HepG2 (cell line): ENCODE data around the gene MLST8. TPM values are rescaled to one million over a fixed set of nuclear protein-coding genes. Genes with fewer than 3 reads are reported as not detected.

Source experiments
- ATAC-seq: fragments of 200-7000 bp; cut with Tn5 transposase; 3 replicates; pipeline ENCODE4 v1.9.1; 2020; ENCODE audit warnings: mild to moderate bottlenecking, moderate library complexity
- BruUV-seq: library from RNA; stranded (reverse); fragments of 400-500 nt; replicated peaks from 2 replicates; lab custom pipeline; 2021; lab: Mats Ljungman, UMichigan
- CTCF ChIA-PET: fragments of 300-600 bp; formaldehyde crosslinking; extraction: SDS; loops from one replicate; lab custom pipeline; 2021; ENCODE audit warnings: low total read pairs, inconsistent platforms, low intra/inter-chr PET ratio; lab: Yijun Ruan, JAX
- POLR2A ChIA-PET: fragments of 350-600 bp; sonication (Branson Sonifier 250); formaldehyde crosslinking; loops from one replicate; lab custom pipeline; 2020; ENCODE audit warnings: antibody characterized with exemption, inconsistent platforms; lab: Yijun Ruan, JAX
- DNase-seq: peaks from one replicate; pipeline ENCODE4 v3.0.0-alpha.2; 2015; ENCODE audit warnings: low spot score
- FAIRE-seq: peaks from 3 replicates; lab custom pipeline; 2011; peaks lifted over from hg19 to GRCh38; lab: Jason Lieb, UNC
- H2AFZ ChIP-seq: one replicate; pipeline ENCODE4 v1.6.1; 2011; ENCODE audit warnings: low read length, inconsistent platforms
- H3K27ac ChIP-seq: fragments of 300-600 bp; 3 replicates; pipeline ENCODE4 v1.8.0; 2011; ENCODE audit warnings: mixed run types, mild to moderate bottlenecking, mixed read lengths, low read length, inconsistent platforms; ENCODE audit not compliant: insufficient read depth; ENCODE audit errors: extremely low read length
- H3K27me3 ChIP-seq, 2 experiments: fragments of 200-600 bp in 1 of 2; 2 replicates in 1 of 2; 3 replicates in 1 of 2; pipeline versions ENCODE4 v1.6.0 to v1.8.0; 2011; ENCODE audit warnings: low read length in 2 of 2, mild to moderate bottlenecking in 2 of 2, moderate library complexity in 2 of 2, inconsistent platforms in 1 of 2; ENCODE audit not compliant: insufficient read depth in 2 of 2, control insufficient read depth in 1 of 2
- H3K36me3 ChIP-seq, 2 experiments: fragments of 200-600 bp in 1 of 2; replicated peaks in 1 of 2; 2 replicates in 1 of 2; 3 replicates in 1 of 2; pipeline versions ENCODE4 v1.5.1 to v1.8.0; 2011; ENCODE audit warnings: low read length in 2 of 2, inconsistent platforms in 1 of 2; ENCODE audit not compliant: insufficient read depth in 2 of 2, control insufficient read depth in 1 of 2
- H3K4me1 ChIP-seq: 2 replicates; pipeline ENCODE4 v1.5.1; 2012; ENCODE audit warnings: low read length, inconsistent platforms; ENCODE audit not compliant: insufficient read depth
- H3K4me2 ChIP-seq: 2 replicates; pipeline ENCODE4 v1.6.0; 2011; ENCODE audit warnings: low read depth, low read length, inconsistent platforms
- H3K4me3 ChIP-seq, 3 experiments: fragments of 200-600 bp in 1 of 3; sonication (generic), shearing (Covaris generic) in 1 of 3; replicated peaks in 1 of 3; 2 replicates each; pipeline ENCODE4 v1.5.1; 2011 to 2016; ENCODE audit warnings: low read length in 3 of 3, inconsistent platforms in 2 of 3, low read depth in 2 of 3, mild to moderate bottlenecking in 2 of 3, control low read depth in 1 of 3, mixed read lengths in 1 of 3; ENCODE audit not compliant: insufficient read depth in 1 of 3
- H3K79me2 ChIP-seq: one replicate; pipeline ENCODE4 v1.6.1; 2011; ENCODE audit warnings: low read length, inconsistent platforms; ENCODE audit not compliant: insufficient read depth
- H3K9ac ChIP-seq: 2 replicates; pipeline ENCODE4 v1.6.0; 2011; ENCODE audit warnings: mild to moderate bottlenecking, low read depth, low read length, inconsistent platforms; ENCODE audit not compliant: insufficient read depth
- H3K9me3 ChIP-seq: 2 replicates; pipeline ENCODE4 v1.5.1; 2012; ENCODE audit warnings: mild to moderate bottlenecking, low read length
- H4K20me1 ChIP-seq: 2 replicates; pipeline ENCODE4 v1.6.0; 2011; ENCODE audit warnings: inconsistent platforms, mild to moderate bottlenecking, low read length, moderate library complexity; ENCODE audit not compliant: insufficient read depth
- EP300 ChIP-seq, 3 experiments: sonication (generic) in 1 of 3; formaldehyde crosslinking in 1 of 3; IDR thresholded peaks; 2 replicates each; pipeline versions ENCODE4 v1.5.1 to v1.6.1; 2011 to 2020; ENCODE audit warnings: low read depth in 2 of 3, low read length in 2 of 3, borderline replicate concordance in 1 of 3, improper control_type of control experiment in 1 of 3, mild to moderate bottlenecking in 1 of 3, missing genetic modification reagents in 1 of 3, moderate library complexity in 1 of 3
- ETV5 ChIP-seq: IDR thresholded peaks from 2 replicates; pipeline ENCODE4 v1.6.1; 2018; ENCODE audit warnings: missing biosample characterization, missing genetic modification reagents, inconsistent platforms, borderline replicate concordance
- HNRNPL ChIP-seq: fragments of 200-400 bp; formaldehyde crosslinking; IDR thresholded peaks from 2 replicates; pipeline ENCODE4 v1.6.1; 2017; ENCODE audit warnings: mild to moderate bottlenecking, low read depth, low read length
- MBD4 ChIP-seq: IDR thresholded peaks from 2 replicates; pipeline ENCODE4 v1.6.1; 2012; ENCODE audit warnings: low read length, inconsistent platforms, borderline replicate concordance
- SP4 ChIP-seq: sonication (generic); formaldehyde crosslinking; IDR thresholded peaks from 2 replicates; pipeline ENCODE4 v1.8.1; 2023; ENCODE audit warnings: mild to moderate bottlenecking, missing genetic modification reagents
- ZNF263 ChIP-seq: sonication (generic); formaldehyde crosslinking; IDR thresholded peaks from 2 replicates; pipeline ENCODE4 v1.4.0; 2020; ENCODE audit warnings: missing genetic modification reagents
- ZNF788 ChIP-seq: sonication (generic); formaldehyde crosslinking; IDR thresholded peaks from 2 replicates; pipeline ENCODE4 v1.5.0; 2020; ENCODE audit warnings: mild to moderate bottlenecking, missing genetic modification reagents, borderline replicate concordance
- WGBS: methylation state at CpG from one replicate; pipeline ENCODE4 v1.1.6; 2017; ENCODE audit warnings: low lambda C conversion rate; 5-methylcytosine and 5-hydroxymethylcytosine counted together
- in situ Hi-C: cut with HindIII; loops from 2 replicates; pipeline ENCODE4 v1.10.0; 2017; ENCODE audit warnings: low pct_unique_long_range_greater_than_20kb; ENCODE audit not compliant: extremely low pct_ligation_motif_present
- intact Hi-C: fragments of 100-400 bp; cut with micrococcal nuclease; formaldehyde crosslinking; loops from one replicate; pipeline ENCODE4 v1.10.0; 2022; ENCODE audit not compliant: unreplicated experiment
- polyA plus RNA-seq, 8 experiments: library from polyadenylated mRNA; depleted of rRNA in 3 of 8; stranded (reverse) in 7 of 8; unstranded in 1 of 8; fragments of >200 nt; fragmentation: Illumina TruSeq in 4 of 8; extraction: Trizol in 4 of 8; gene quantifications; 2 replicates each; pipeline versions ENCODE4 v1.2.1 to v1.2.3, GENCODE V29; 2011 to 2016; ENCODE audit warnings: low read depth in 4 of 8, missing spikeins in 1 of 8, mixed read lengths in 1 of 8; ENCODE audit not compliant: insufficient read depth in 1 of 8
- total RNA-seq, 5 experiments: library from RNA; depleted of rRNA; stranded (reverse); fragments of >200 nt; fragmentation: Illumina TruSeq; extraction: Trizol; gene quantifications; 2 replicates each; pipeline ENCODE4 v1.2.3, GENCODE V29; 2016; ENCODE audit warnings: low read depth in 1 of 5

The MLST8 gene
- total and polyA plus RNA-seq, 2 of the 13 experiments (the other 11 are each of a cell fraction or from before 2014, with no cell fraction given): 30.8 to 72.7 TPM

DNA sequence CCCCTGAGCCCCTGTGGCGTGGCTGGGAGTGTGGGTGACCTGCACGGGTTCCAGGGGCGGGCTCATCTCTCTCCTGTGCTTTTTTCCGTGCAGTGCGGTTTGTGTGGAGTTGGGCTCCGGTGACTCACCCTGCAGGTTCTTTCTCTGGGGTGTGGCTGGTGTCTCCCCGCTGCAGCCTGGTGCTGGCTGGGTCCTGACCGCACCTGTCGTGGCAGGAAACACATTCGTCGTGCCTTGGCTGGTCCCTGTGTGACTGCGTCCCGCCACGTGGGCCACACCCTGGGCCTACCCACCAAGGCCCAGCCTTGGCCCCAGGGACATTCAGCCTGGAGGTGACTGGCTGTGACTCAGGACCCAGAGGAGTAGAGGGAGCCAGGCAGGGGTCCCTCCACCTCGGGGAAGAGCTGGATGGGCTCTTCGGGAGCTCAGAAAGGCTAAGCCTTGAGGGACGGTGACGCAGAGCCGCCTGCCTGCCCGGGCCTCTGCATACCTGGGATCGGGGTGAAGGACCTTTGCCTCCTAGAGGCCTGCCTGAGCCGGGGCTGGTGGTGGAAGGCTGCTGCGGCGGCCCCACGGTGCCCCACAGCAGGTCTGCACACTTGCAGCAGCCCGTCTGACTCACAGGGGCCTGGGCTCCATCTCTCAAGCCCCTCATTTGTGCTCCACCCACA lies 41.9 kb upstream of the MLST8 start (continued):
- no peak for TF ChIP-seq MBD4

DNA sequence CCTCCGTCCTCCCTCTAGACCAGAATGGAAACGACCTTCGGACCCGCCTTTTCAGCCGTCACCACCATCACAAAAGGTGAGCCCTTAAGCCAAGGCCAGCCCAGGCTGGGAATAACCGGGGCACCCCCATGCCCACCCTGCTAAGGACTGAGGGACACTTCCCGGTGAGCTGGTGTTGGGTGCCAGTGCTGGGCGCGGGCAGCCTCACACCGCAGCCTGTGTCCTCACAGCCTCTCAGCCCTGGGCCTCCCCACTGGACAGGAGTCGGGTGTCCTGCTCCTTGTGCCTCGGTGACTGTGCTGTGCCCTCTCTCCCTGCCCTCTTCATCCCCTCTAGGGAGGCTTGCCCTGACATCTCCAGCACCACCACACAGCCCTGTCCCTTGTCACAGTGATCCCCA lies 39.4 kb upstream of the MLST8 start:
- TF ChIP-seq ETV5 (CRISPR knock-in tag) (no peak), ZNF263 (CRISPR knock-in tag) (0 out of 2 replicates have a peak, but pooled peaks have one; percentile 29), ZNF788 (CRISPR knock-in tag) (no peak), EP300 (IDR thresholded peaks at IDR 0.05; ENCODE audit: low read depth in 2 of 2, low read length in 2 of 2) (no peak), EP300 (CRISPR knock-in tag; IDR thresholded peaks at IDR 0.05; ENCODE audit: borderline replicate concordance) (no peak), SP4 (CRISPR knock-in tag) (no peak), HNRNPL (0 out of 2 replicates have a peak, but pooled peaks have one; percentile 18)
- FAIRE-seq (no peak), ATAC-seq (no peak), DNase-seq (no peak)
- no TSS peak for BruUV-seq
- in situ Hi-C loops (no loop called here), intact Hi-C loops (no loop called here)
- peaks cover 14% of the 10 kb centered on the region; the same call in 1 of the 2 replicates for H4K20me1 ChIP-seq
- H3K27me3 ChIP-seq: no peaks in the 10 kb centered on the region
- ChIA-PET CTCF (no interaction called here), POLR2A (interaction anchor here (2.2 to 2.9 kb wide), 2 partner anchors 9 to 11 kb away, joined by 8 to 12 read pairs; partner anchors contain the start of gene TRAF7)
- 93% methylated on average over 5 of the region's 12 CpGs for WGBS
- H3K4me3 ChIP-seq: no peak overlapping the region
- peaks cover 22% of the 10 kb centered on the region for H3K79me2 ChIP-seq
- no peaks in the 10 kb centered on the region for H3K9me3 ChIP-seq
- peaks cover 13 to 31% of the 10 kb centered on the region in 2 experiments; a peak in 3 of 5 replicates for H3K36me3 ChIP-seq
- peaks cover 49% of the 10 kb centered on the region for H3K4me1 ChIP-seq
- no peak overlapping the region for H3K9ac ChIP-seq
- no peak overlapping the region for H2AFZ ChIP-seq
- H3K4me2 ChIP-seq: no peak overlapping the region
- no peak overlapping the region for H3K27ac ChIP-seq
